Trophoblast cell (in vitro differentiated cells and primary cell): Measurements from ENCODE around the gene WDR55.

Experiments
- DNase-seq, 2 donors: peaks; one replicate each; pipeline ENCODE4 v3.0.0-alpha.2; 2016
- H2AFZ ChIP-seq: 2 replicates; pipeline ENCODE4 v1.6.1; 2013; ENCODE audit warnings: low read length, moderate library complexity, mild to moderate bottlenecking; ENCODE audit not compliant: insufficient read depth, poor library complexity
- H2AK5ac ChIP-seq: 2 replicates; pipeline ENCODE4 v1.6.1; 2013; ENCODE audit warnings: mild to moderate bottlenecking, low read length
- H2BK120ac ChIP-seq: 2 replicates; pipeline ENCODE4 v1.6.1; 2013; ENCODE audit warnings: low read length, mild to moderate bottlenecking, moderate library complexity; ENCODE audit not compliant: insufficient read depth, poor library complexity
- H2BK12ac ChIP-seq: 2 replicates; pipeline ENCODE4 v1.6.1; 2013; ENCODE audit warnings: mild to moderate bottlenecking, low read length, moderate library complexity
- H2BK5ac ChIP-seq: 2 replicates; pipeline ENCODE4 v1.6.1; 2013; ENCODE audit warnings: low read length, low read depth, moderate library complexity, mild to moderate bottlenecking; ENCODE audit not compliant: poor library complexity
- H3K14ac ChIP-seq: 2 replicates; pipeline ENCODE4 v1.6.1; 2013; ENCODE audit warnings: mild to moderate bottlenecking, low read length
- H3K18ac ChIP-seq: 2 replicates; pipeline ENCODE4 v1.6.1; 2013; ENCODE audit warnings: mild to moderate bottlenecking, low read length
- H3K23ac ChIP-seq: 2 replicates; pipeline ENCODE4 v1.6.1; 2013; ENCODE audit warnings: low read length
- H3K27ac ChIP-seq: 2 replicates; pipeline ENCODE4 v1.5.1; 2013; ENCODE audit warnings: low read depth, mild to moderate bottlenecking, inconsistent platforms, low read length, moderate library complexity
- H3K27me3 ChIP-seq: 2 replicates; pipeline ENCODE4 v1.6.1; 2013; ENCODE audit warnings: inconsistent platforms, mild to moderate bottlenecking, low read length, moderate library complexity; ENCODE audit not compliant: insufficient read depth
- H3K36me3 ChIP-seq, 2 experiments: 1 replicate in 1 of 2; 2 replicates in 1 of 2; pipeline ENCODE4 v1.6.1; 2013; ENCODE audit warnings: low read length in 2 of 2, mild to moderate bottlenecking in 2 of 2, moderate library complexity in 1 of 2; ENCODE audit not compliant: insufficient read depth in 2 of 2, control insufficient read depth in 1 of 2
- H3K4ac ChIP-seq: 2 replicates; pipeline ENCODE4 v1.6.1; 2013; ENCODE audit warnings: low read depth, mild to moderate bottlenecking, low read length, moderate library complexity
- H3K4me1 ChIP-seq, 2 experiments: 1 replicate in 1 of 2; 2 replicates in 1 of 2; pipeline ENCODE4 v1.6.1; 2013; ENCODE audit warnings: low read length in 2 of 2, mild to moderate bottlenecking in 2 of 2, moderate library complexity in 1 of 2; ENCODE audit not compliant: insufficient read depth in 2 of 2, control insufficient read depth in 1 of 2
- H3K4me2 ChIP-seq: 2 replicates; pipeline ENCODE4 v1.6.1; 2013; ENCODE audit warnings: inconsistent platforms, mild to moderate bottlenecking, low read length, moderate library complexity
- H3K4me3 ChIP-seq: 2 replicates; pipeline ENCODE4 v1.5.1; 2013; ENCODE audit warnings: mild to moderate bottlenecking, low read depth, low read length, inconsistent platforms
- H3K79me1 ChIP-seq: one replicate; pipeline ENCODE4 v1.6.1; 2013; ENCODE audit warnings: low read length
- H3K79me2 ChIP-seq: 2 replicates; pipeline ENCODE4 v1.6.1; 2013; ENCODE audit warnings: low read length, mild to moderate bottlenecking; ENCODE audit not compliant: control insufficient read depth, insufficient read depth, poor library complexity
- H3K9ac ChIP-seq: 2 replicates; pipeline ENCODE4 v1.6.1; 2013; ENCODE audit warnings: mild to moderate bottlenecking, low read length
- H3K9me3 ChIP-seq: 2 replicates; pipeline ENCODE4 v1.6.1; 2013; ENCODE audit warnings: low read depth, mild to moderate bottlenecking, control low read depth, inconsistent platforms, low read length; ENCODE audit not compliant: insufficient read depth
- H4K12ac ChIP-seq: 2 replicates; pipeline ENCODE4 v1.6.1; 2013; ENCODE audit warnings: low read depth, mild to moderate bottlenecking, low read length, moderate library complexity
- H4K8ac ChIP-seq: 2 replicates; pipeline ENCODE4 v1.6.1; 2013; ENCODE audit warnings: low read depth, mild to moderate bottlenecking, low read length, moderate library complexity
- H4K91ac ChIP-seq: one replicate; pipeline ENCODE4 v1.6.1; 2013; ENCODE audit warnings: low read depth, mild to moderate bottlenecking, low read length, moderate library complexity
- WGBS: extraction: QIAGEN DNeasy Blood & Tissue Kit; methylation state at CpG from one replicate; pipeline ENCODE4 v1.1.7; 2013; ENCODE audit warnings: missing lambda C conversion rate; ENCODE audit not compliant: insufficient read length, insufficient coverage; ENCODE audit errors: extremely low coverage; 5-methylcytosine and 5-hydroxymethylcytosine counted together

WDR55 gene

GRCh38 chr5:140627972-140628371 lies 36.7 kb upstream of the WDR55 start:
- Histone ChIP-seq H3K79me2 (no peaks in the 10 kb centered on the region), H3K18ac (no peak overlapping the region), H3K9me3 (peaks cover 23% of the 10 kb centered on the region), H3K14ac (no peak overlapping the region), H4K12ac (no peak overlapping the region), H3K4me3 (no peak overlapping the region), H2AFZ (no peak overlapping the region), H3K9ac (no peak overlapping the region), H3K27me3 (no peaks in the 10 kb centered on the region), H3K23ac (no peak overlapping the region), H4K8ac (no peak overlapping the region), H3K4me2 (no peak overlapping the region), H3K4me1 (no peaks in the 10 kb centered on the region), H2AK5ac (no peak overlapping the region), H2BK5ac (no peak overlapping the region), H4K91ac (no peak overlapping the region), H3K27ac (no peak overlapping the region), H2BK120ac (no peak overlapping the region), H3K4ac (no peak overlapping the region), H3K36me3 (peaks cover 0 to 2% of the 10 kb centered on the region in 2 experiments), H3K79me1 (no peaks in the 10 kb centered on the region), H2BK12ac (no peak overlapping the region)
- no peak for DNase-seq
- no CpG with 5 or more reads among the region's 6 CpGs for WGBS

GRCh38 chr5:140628711-140629110 lies 36.0 kb upstream of the WDR55 start:
- no peak overlapping the region for H2BK5ac ChIP-seq
- no peak overlapping the region for H2BK120ac ChIP-seq
- no peaks in the 10 kb centered on the region for H3K79me1 ChIP-seq
- H3K27ac ChIP-seq: no peak overlapping the region
- no peak overlapping the region for H4K91ac ChIP-seq
- H2AFZ ChIP-seq: no peak overlapping the region
- peak in 1 of 2 donors; percentile 21 for DNase-seq
- H2AK5ac ChIP-seq: no peak overlapping the region
- no peak overlapping the region for H3K9ac ChIP-seq
- H3K79me2 ChIP-seq: no peaks in the 10 kb centered on the region
- no peak overlapping the region for H4K8ac ChIP-seq
- no peak overlapping the region for H3K4me3 ChIP-seq
- H2BK12ac ChIP-seq: no peak overlapping the region
- WGBS: no CpG with 5 or more reads among the region's 1 CpG
- H3K14ac ChIP-seq: no peak overlapping the region
- H4K12ac ChIP-seq: no peak overlapping the region
- H3K4me1 ChIP-seq: no peaks in the 10 kb centered on the region
- peaks cover 26% of the 10 kb centered on the region for H3K9me3 ChIP-seq
- H3K23ac ChIP-seq: no peak overlapping the region
- no peak overlapping the region for H3K4ac ChIP-seq
- no peak overlapping the region for H3K18ac ChIP-seq
- no peaks in the 10 kb centered on the region for H3K27me3 ChIP-seq
- H3K36me3 ChIP-seq: peaks cover 0 to 2% of the 10 kb centered on the region in 2 experiments
- H3K4me2 ChIP-seq: no peak overlapping the region

- Histone ChIP-seq H2BK12ac (no peak overlapping the region), H2BK120ac (no peak overlapping the region)
- no CpG with 5 or more reads among the region's 2 CpGs for WGBS
Measured at GRCh38 chr5:140630292-140631035, 34.2 kb upstream of the WDR55 start.

GRCh38 chr5:140631036-140631417 lies 33.7 kb upstream of the WDR55 start:
- H3K9me3 ChIP-seq: peaks cover 21% of the 10 kb centered on the region
- no CpG with 5 or more reads among the region's 4 CpGs for WGBS
- H3K14ac ChIP-seq: no peak overlapping the region
- H3K27ac ChIP-seq: no peak overlapping the region
- H2BK12ac ChIP-seq: no peak overlapping the region
- no peaks in the 10 kb centered on the region for H3K27me3 ChIP-seq
- no peak overlapping the region for H2BK120ac ChIP-seq
- no peak overlapping the region for H4K91ac ChIP-seq
- H3K4me1 ChIP-seq: no peaks in the 10 kb centered on the region
- H3K79me1 ChIP-seq: no peaks in the 10 kb centered on the region
- no peak overlapping the region for H4K12ac ChIP-seq
- no peak overlapping the region for H3K4ac ChIP-seq
- no peak overlapping the region for H2AK5ac ChIP-seq
- H3K4me3 ChIP-seq: no peak overlapping the region
- H2BK5ac ChIP-seq: no peak overlapping the region
- H3K79me2 ChIP-seq: no peaks in the 10 kb centered on the region
- no peak overlapping the region for H3K18ac ChIP-seq
- H2AFZ ChIP-seq: no peak overlapping the region
- no peak overlapping the region for H4K8ac ChIP-seq
- no peak overlapping the region for H3K4me2 ChIP-seq
- no peak overlapping the region for H3K9ac ChIP-seq
- peaks cover 0 to 2% of the 10 kb centered on the region in 2 experiments for H3K36me3 ChIP-seq
- H3K23ac ChIP-seq: no peak overlapping the region
- peak in 1 of 2 donors; percentile 25 for DNase-seq

More at GRCh38 chr5:140630292-140631035, 34.2 kb upstream of the WDR55 start:
- H2AFZ ChIP-seq: no peak overlapping the region
- H4K8ac ChIP-seq: no peak overlapping the region
- no peak overlapping the region for H2BK5ac ChIP-seq
- H3K4me3 ChIP-seq: no peak overlapping the region
- no peak overlapping the region for H3K4ac ChIP-seq
- H3K27me3 ChIP-seq: no peaks in the 10 kb centered on the region
- no peak overlapping the region for H2AK5ac ChIP-seq
- H3K14ac ChIP-seq: no peak overlapping the region
- no peak overlapping the region for H3K23ac ChIP-seq
- peaks cover 0 to 2% of the 10 kb centered on the region in 2 experiments for H3K36me3 ChIP-seq
- peaks cover 24% of the 10 kb centered on the region for H3K9me3 ChIP-seq
- no peak overlapping the region for H3K4me2 ChIP-seq
- H4K91ac ChIP-seq: no peak overlapping the region
- no peak overlapping the region for H3K18ac ChIP-seq
- H3K4me1 ChIP-seq: no peaks in the 10 kb centered on the region
- H3K9ac ChIP-seq: no peak overlapping the region
- DNase-seq: peak in 1 of 2 donors; percentile 17
- no peaks in the 10 kb centered on the region for H3K79me2 ChIP-seq
- H4K12ac ChIP-seq: no peak overlapping the region
- H3K27ac ChIP-seq: no peak overlapping the region
- H3K79me1 ChIP-seq: no peaks in the 10 kb centered on the region
